WI38 (cell line): ENCODE results near the gene MTUS2.

Source experiments
- H3K4me3 ChIP-seq: 2 replicates; pipeline ENCODE4 v1.5.1; 2011; ENCODE audit warnings: low read depth, mild to moderate bottlenecking, control low read depth, low read length
- TF ChIP-seq, protein P1 (sequence below): IDR thresholded peaks from 2 replicates; pipeline ENCODE4 v1.5.1; 2012; ENCODE audit warnings: low read depth, mild to moderate bottlenecking, control low read depth, low read length

Gene MTUS2

DNA sequence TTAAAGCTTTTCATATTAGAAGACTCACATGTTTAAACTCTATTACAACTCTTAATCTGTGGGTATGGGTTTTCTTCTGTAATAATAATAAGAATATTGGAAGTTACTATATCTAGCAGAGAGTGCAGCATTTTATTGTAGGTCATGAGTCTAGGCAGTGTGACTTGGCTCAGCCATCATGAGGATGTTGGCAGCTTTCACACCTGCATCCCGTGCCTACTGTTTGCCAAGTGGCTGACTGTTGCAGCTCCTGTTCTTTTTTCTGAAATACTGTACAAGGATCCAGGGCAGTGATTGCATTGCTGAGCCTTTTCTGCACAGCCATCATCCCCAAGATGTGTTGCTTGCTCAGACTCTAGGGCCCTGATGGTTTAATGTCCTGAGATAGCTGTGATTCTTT, 47.4 kb downstream of the MTUS2 start:
- H3K4me3 ChIP-seq = no peak overlapping the region
- TF ChIP-seq, protein P1, sequence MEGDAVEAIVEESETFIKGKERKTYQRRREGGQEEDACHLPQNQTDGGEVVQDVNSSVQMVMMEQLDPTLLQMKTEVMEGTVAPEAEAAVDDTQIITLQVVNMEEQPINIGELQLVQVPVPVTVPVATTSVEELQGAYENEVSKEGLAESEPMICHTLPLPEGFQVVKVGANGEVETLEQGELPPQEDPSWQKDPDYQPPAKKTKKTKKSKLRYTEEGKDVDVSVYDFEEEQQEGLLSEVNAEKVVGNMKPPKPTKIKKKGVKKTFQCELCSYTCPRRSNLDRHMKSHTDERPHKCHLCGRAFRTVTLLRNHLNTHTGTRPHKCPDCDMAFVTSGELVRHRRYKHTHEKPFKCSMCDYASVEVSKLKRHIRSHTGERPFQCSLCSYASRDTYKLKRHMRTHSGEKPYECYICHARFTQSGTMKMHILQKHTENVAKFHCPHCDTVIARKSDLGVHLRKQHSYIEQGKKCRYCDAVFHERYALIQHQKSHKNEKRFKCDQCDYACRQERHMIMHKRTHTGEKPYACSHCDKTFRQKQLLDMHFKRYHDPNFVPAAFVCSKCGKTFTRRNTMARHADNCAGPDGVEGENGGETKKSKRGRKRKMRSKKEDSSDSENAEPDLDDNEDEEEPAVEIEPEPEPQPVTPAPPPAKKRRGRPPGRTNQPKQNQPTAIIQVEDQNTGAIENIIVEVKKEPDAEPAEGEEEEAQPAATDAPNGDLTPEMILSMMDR = no peak

DNA sequence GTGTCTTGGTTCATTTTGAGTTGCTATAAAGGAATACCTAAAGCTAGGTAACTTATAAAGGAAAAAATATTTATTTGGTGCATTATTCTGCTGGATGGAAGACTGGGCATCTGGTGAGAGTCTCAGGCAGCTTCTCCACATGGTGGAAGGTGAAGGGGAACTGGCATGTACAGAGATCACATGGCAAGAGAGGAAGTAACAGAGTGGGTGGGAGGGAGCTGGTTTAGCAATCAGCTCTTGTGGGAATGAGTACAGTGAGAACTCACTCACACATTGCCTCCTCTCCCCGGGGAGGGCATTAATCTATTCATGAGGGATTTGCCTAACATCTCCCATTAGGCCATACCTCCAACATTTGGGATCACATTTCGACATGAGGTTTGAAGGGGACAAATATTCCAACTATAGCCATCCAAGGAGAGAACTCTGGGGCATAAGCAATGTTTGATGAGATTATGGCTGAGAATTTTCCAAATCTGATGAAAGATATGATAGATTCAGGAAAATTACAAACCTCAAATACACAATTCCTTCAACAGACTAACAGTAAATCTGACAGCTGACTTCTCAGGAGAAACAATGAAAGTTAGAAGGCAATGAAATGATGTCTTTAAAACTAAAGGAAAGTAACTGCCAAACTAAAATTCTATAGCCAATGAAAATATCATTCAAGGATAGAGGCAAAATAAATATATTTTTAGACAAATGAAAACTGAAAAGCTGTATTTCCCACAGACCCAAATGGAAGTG, 52.5 kb downstream of the MTUS2 start:
- TF ChIP-seq, protein P1 = no peak
- H3K4me3 ChIP-seq = no peak overlapping the region

DNA sequence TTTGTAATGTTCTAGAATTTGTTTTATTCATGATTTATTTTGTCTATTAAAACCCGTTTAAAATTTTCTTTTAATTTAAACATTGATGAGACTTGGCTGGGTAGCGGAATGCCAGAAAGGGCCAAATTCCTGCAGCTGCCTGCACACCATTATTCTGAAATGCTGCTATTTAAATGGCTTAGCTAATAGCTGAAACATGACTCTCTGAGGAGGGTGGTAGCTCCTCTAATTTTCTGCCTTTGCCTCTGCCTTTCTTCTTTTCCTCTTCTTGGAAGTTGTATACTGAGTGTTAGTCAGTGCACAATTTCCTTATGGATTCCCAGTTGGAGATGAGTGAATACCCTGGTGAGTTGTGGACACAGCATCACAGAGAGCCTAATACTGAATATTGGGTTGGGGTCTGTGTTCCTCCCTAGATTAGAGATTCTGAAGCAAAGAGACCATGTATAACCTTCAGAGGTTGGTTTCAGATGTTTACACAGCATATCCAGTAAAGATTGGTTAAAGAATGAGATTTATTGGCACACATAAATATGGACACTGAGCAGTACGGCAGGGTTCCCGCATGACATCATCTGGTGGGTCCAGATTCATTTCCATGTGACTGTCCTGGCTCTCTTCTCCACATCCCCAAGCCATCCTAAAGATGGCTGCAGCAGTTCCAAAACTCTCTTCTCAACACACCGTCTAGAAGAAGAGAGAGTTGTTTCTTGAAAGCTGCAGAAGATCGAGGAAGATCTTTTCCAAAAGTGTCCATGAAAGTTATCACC, 55.9 kb downstream of the MTUS2 start:
- no peak overlapping the region for H3K4me3 ChIP-seq
- TF ChIP-seq, protein P1 = no peak

DNA sequence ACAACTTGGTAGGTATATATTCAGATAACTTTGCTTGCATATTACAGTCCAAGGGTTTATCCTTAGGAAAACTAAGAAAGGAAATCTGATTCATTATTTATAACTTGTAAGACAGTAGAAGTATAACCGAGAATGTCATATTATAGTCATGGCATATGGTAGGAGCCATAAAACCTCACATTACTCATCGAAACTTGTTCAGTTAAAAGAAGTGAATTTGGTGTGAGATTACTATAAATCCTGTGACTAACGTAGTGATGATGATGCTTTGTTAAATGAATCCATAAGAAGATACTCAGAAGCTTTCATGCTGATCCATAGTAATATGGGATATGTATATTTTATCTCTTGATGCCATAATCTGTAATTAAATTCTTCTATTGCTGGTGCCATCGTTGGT, 57.3 kb downstream of the MTUS2 start:
- TF ChIP-seq, protein P1 = no peak
- H3K4me3 ChIP-seq = no peak overlapping the region

DNA sequence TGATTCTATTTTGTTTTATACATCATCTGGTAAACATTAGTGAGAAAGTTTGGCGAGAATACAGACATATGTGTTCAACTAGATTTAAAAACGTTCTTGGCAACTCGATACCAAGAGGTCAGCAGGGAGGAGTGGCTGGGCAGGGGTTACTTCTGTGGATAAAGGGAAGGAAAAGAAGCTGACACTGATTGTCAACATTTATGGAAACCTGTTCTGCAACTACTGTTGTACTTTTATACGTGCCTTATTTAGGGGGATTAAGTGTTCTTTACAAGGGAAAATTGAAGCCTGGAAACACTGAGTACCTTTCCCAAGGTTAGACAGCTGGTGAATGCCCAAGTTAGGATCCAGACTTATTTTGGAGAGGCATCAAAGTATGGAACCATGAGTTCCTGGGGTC, 65.0 kb downstream of the MTUS2 start:
- no peak overlapping the region for H3K4me3 ChIP-seq
- TF ChIP-seq, protein P1 = no peak

DNA sequence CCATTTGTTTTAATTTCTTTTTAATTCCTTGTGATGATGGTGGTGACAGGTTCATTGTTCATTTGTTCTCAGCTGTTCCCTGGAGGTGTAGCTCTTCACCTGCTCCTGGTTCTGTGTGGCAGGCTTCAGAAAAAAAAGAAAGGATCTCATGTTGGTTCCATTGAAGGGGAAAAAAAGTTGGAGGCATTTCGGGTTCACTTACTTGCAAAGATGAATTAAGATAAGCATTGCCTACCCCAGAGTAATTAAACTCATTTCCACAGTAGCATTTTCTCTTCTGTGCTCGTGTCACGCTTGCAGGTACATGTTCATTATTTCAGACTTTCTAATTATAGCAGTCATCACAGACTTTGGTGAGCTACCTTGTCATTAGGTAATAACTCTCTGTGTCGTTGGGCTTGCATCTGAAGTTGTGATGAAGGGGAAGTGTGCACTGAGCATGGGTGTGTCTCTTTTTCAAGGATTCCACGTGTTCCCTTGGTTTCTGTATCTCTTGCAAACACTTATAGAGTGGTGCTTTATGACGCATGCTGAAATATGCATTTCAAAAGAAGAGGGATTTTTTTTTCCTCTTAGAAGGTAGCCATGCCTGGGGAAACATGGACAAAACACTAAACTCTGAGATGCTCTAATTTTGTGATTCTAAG, 69.1 kb downstream of the MTUS2 start:
- TF ChIP-seq, protein P1 = no peak
- H3K4me3 ChIP-seq = no peak overlapping the region

DNA sequence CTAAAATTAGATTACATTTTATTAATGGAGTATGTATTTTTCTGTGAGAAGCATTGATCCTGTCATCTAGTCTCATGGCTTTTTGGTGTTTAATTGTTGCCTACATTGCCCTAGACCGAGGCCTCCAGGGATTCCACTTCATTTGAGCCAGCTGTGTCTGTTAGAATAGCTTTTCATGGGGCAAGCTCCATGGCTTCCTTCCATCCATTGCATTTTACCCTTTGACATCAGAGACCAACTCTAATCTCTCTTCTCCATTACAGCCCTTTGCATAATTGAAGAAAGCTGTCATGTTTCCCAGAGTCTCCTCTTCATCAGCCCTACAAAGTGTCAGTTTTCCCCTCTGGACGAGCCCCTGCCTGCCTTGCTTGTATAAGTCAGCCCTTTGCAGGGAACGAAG, 70.6 kb downstream of the MTUS2 start:
- no peak overlapping the region for H3K4me3 ChIP-seq
- TF ChIP-seq, protein P1 = no peak
